HepG2 (cell line): ENCODE data around the gene MARF1. TPM values are rescaled to one million over a fixed set of nuclear protein-coding genes. Genes with fewer than 3 reads are reported as not detected.
A peak's percentile ranks its signal among the peaks of the same experiment; 100 is the strongest.

Source experiments
- ESRRA ChIP-seq: sonication (generic); formaldehyde crosslinking; IDR thresholded peaks from 2 replicates; pipeline ENCODE4 v1.5.1; 2020; ENCODE audit warnings: mild to moderate bottlenecking, low read depth, missing genetic modification reagents
- HNF4A ChIP-seq: sonication (generic); formaldehyde crosslinking; IDR thresholded peaks from 2 replicates; pipeline ENCODE4 v1.4.0; 2020; ENCODE audit warnings: missing genetic modification reagents
- HNRNPK ChIP-seq: fragments of 200-400 bp; formaldehyde crosslinking; IDR thresholded peaks from 2 replicates; pipeline ENCODE4 v1.6.1; 2018; ENCODE audit warnings: low read length, low read depth, moderate library complexity, mild to moderate bottlenecking; ENCODE audit not compliant: poor library complexity, severe bottlenecking
- IRX3 ChIP-seq: sonication (generic); formaldehyde crosslinking; IDR thresholded peaks from 2 replicates; pipeline ENCODE4 v1.8.1; 2023; ENCODE audit warnings: mild to moderate bottlenecking, low read depth, missing genetic modification reagents, borderline replicate concordance
- PAWR ChIP-seq: sonication (generic); formaldehyde crosslinking; IDR thresholded peaks from 2 replicates; pipeline ENCODE4 v1.4.0; 2020; ENCODE audit warnings: missing genetic modification reagents, mild to moderate bottlenecking, borderline replicate concordance
- RBAK ChIP-seq: sonication (generic); formaldehyde crosslinking; IDR thresholded peaks from 2 replicates; pipeline ENCODE4 v1.5.1; 2020; ENCODE audit warnings: mild to moderate bottlenecking, missing genetic modification reagents
- TBL1XR1 ChIP-seq: fragments of 150-350 bp; IDR thresholded peaks from 2 replicates; pipeline ENCODE4 v1.6.1; 2014; ENCODE audit warnings: borderline replicate concordance, low read length; ENCODE audit not compliant: partially characterized antibody
- ZNF431 ChIP-seq: sonication (generic); formaldehyde crosslinking; IDR thresholded peaks from 2 replicates; pipeline ENCODE4 v1.9.0; 2022; ENCODE audit warnings: missing genetic modification reagents, low read depth, mild to moderate bottlenecking, borderline replicate concordance
- ZSCAN20 ChIP-seq: sonication (generic); formaldehyde crosslinking; IDR thresholded peaks from 2 replicates; pipeline ENCODE4 v1.4.0; 2020; ENCODE audit warnings: missing genetic modification reagents, mild to moderate bottlenecking, borderline replicate concordance
- polyA plus RNA-seq, 8 experiments: library from polyadenylated mRNA; depleted of rRNA in 3 of 8; stranded (reverse) in 7 of 8; unstranded in 1 of 8; fragments of >200 nt; fragmentation: Illumina TruSeq in 4 of 8; extraction: Trizol in 4 of 8; gene quantifications; 2 replicates each; pipeline versions ENCODE4 v1.2.1 to v1.2.3, GENCODE V29; 2011 to 2016; ENCODE audit warnings: low read depth in 4 of 8, missing spikeins in 1 of 8, mixed read lengths in 1 of 8; ENCODE audit not compliant: insufficient read depth in 1 of 8
- total RNA-seq, 5 experiments: library from RNA; depleted of rRNA; stranded (reverse); fragments of >200 nt; fragmentation: Illumina TruSeq; extraction: Trizol; gene quantifications; 2 replicates each; pipeline ENCODE4 v1.2.3, GENCODE V29; 2016; ENCODE audit warnings: low read depth in 1 of 5
- TF ChIP-seq, protein P1 (sequence below): sonication (generic); formaldehyde crosslinking; IDR thresholded peaks from 2 replicates; pipeline ENCODE4 v1.4.0; 2020; ENCODE audit warnings: missing genetic modification reagents, borderline replicate concordance
- TF ChIP-seq, protein P2 (sequence below): sonication (generic); formaldehyde crosslinking; conservative IDR thresholded peaks from 2 replicates; pipeline ENCODE4 v1.8.0; 2022; ENCODE audit warnings: mild to moderate bottlenecking, moderate library complexity, missing genetic modification reagents
- TF ChIP-seq, protein P3 (sequence below): sonication (generic); formaldehyde crosslinking; IDR thresholded peaks from 2 replicates; pipeline ENCODE4 v1.4.0; 2020; ENCODE audit warnings: missing genetic modification reagents
- TF ChIP-seq, protein P4 (sequence below): sonication (generic); formaldehyde crosslinking; IDR thresholded peaks from 2 replicates; pipeline ENCODE4 v1.8.0; 2022; ENCODE audit warnings: mild to moderate bottlenecking, missing genetic modification reagents, moderate library complexity

MARF1 gene
- total and polyA plus RNA-seq, 2 of the 13 experiments (the other 11 are each of a cell fraction or from before 2014, with no cell fraction given): 8.7 to 20.7 TPM

DNA sequence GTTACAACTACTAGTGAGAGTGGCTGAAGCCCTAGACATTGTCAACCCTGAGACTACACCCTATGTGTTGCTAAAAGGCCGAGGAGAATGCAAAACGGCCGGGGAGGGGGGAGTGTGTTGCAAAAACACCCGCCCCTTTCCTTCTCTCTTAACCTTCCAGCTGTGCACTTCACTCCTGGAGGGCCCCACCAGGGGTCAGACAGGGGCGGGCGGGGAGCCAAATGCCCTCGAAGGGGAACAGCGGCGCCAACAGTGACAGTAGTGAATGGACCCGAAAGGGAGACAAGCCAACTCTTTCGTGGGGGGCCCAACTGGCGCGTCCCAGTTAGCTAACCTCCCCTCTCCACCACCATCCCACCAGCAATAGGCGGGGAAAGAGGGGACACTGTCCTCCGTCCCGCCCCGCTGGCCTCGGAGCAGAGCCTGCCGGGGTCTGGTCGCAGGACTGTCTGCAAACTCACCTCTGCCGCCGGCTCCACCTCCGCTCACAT lies 352 bp downstream of the MARF1 start (continued):
- TF ChIP-seq, protein P1, sequence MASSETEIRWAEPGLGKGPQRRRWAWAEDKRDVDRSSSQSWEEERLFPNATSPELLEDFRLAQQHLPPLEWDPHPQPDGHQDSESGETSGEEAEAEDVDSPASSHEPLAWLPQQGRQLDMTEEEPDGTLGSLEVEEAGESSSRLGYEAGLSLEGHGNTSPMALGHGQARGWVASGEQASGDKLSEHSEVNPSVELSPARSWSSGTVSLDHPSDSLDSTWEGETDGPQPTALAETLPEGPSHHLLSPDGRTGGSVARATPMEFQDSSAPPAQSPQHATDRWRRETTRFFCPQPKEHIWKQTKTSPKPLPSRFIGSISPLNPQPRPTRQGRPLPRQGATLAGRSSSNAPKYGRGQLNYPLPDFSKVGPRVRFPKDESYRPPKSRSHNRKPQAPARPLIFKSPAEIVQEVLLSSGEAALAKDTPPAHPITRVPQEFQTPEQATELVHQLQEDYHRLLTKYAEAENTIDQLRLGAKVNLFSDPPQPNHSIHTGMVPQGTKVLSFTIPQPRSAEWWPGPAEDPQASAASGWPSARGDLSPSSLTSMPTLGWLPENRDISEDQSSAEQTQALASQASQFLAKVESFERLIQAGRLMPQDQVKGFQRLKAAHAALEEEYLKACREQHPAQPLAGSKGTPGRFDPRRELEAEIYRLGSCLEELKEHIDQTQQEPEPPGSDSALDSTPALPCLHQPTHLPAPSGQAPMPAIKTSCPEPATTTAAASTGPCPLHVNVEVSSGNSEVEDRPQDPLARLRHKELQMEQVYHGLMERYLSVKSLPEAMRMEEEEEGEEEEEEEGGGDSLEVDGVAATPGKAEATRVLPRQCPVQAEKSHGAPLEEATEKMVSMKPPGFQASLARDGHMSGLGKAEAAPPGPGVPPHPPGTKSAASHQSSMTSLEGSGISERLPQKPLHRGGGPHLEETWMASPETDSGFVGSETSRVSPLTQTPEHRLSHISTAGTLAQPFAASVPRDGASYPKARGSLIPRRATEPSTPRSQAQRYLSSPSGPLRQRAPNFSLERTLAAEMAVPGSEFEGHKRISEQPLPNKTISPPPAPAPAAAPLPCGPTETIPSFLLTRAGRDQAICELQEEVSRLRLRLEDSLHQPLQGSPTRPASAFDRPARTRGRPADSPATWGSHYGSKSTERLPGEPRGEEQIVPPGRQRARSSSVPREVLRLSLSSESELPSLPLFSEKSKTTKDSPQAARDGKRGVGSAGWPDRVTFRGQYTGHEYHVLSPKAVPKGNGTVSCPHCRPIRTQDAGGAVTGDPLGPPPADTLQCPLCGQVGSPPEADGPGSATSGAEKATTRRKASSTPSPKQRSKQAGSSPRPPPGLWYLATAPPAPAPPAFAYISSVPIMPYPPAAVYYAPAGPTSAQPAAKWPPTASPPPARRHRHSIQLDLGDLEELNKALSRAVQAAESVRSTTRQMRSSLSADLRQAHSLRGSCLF (CRISPR knock-in tag): no peak
- TF ChIP-seq, protein P2, sequence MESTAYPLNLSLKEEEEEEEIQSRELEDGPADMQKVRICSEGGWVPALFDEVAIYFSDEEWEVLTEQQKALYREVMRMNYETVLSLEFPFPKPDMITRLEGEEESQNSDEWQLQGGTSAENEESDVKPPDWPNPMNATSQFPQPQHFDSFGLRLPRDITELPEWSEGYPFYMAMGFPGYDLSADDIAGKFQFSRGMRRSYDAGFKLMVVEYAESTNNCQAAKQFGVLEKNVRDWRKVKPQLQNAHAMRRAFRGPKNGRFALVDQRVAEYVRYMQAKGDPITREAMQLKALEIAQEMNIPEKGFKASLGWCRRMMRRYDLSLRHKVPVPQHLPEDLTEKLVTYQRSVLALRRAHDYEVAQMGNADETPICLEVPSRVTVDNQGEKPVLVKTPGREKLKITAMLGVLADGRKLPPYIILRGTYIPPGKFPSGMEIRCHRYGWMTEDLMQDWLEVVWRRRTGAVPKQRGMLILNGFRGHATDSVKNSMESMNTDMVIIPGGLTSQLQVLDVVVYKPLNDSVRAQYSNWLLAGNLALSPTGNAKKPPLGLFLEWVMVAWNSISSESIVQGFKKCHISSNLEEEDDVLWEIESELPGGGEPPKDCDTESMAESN (CRISPR knock-in tag): peak; percentile 84
- no peak for TF ChIP-seq IRX3
- TF ChIP-seq RBAK (CRISPR knock-in tag): peak; percentile 39; the same call in 1 of the 2 replicates
- TF ChIP-seq, protein P3, sequence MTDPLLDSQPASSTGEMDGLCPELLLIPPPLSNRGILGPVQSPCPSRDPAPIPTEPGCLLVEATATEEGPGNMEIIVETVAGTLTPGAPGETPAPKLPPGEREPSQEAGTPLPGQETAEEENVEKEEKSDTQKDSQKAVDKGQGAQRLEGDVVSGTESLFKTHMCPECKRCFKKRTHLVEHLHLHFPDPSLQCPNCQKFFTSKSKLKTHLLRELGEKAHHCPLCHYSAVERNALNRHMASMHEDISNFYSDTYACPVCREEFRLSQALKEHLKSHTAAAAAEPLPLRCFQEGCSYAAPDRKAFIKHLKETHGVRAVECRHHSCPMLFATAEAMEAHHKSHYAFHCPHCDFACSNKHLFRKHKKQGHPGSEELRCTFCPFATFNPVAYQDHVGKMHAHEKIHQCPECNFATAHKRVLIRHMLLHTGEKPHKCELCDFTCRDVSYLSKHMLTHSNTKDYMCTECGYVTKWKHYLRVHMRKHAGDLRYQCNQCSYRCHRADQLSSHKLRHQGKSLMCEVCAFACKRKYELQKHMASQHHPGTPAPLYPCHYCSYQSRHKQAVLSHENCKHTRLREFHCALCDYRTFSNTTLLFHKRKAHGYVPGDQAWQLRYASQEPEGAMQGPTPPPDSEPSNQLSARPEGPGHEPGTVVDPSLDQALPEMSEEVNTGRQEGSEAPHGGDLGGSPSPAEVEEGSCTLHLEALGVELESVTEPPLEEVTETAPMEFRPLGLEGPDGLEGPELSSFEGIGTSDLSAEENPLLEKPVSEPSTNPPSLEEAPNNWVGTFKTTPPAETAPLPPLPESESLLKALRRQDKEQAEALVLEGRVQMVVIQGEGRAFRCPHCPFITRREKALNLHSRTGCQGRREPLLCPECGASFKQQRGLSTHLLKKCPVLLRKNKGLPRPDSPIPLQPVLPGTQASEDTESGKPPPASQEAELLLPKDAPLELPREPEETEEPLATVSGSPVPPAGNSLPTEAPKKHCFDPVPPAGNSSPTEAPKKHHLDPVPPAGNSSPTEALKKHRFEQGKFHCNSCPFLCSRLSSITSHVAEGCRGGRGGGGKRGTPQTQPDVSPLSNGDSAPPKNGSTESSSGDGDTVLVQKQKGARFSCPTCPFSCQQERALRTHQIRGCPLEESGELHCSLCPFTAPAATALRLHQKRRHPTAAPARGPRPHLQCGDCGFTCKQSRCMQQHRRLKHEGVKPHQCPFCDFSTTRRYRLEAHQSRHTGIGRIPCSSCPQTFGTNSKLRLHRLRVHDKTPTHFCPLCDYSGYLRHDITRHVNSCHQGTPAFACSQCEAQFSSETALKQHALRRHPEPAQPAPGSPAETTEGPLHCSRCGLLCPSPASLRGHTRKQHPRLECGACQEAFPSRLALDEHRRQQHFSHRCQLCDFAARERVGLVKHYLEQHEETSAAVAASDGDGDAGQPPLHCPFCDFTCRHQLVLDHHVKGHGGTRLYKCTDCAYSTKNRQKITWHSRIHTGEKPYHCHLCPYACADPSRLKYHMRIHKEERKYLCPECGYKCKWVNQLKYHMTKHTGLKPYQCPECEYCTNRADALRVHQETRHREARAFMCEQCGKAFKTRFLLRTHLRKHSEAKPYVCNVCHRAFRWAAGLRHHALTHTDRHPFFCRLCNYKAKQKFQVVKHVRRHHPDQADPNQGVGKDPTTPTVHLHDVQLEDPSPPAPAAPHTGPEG (CRISPR knock-in tag): 0 out of 2 replicates have a peak, but pooled peaks have one; percentile 9
- TF ChIP-seq ZSCAN20 (CRISPR knock-in tag): peak; percentile 63; the same call in 1 of the 2 replicates
- TF ChIP-seq, protein P4, sequence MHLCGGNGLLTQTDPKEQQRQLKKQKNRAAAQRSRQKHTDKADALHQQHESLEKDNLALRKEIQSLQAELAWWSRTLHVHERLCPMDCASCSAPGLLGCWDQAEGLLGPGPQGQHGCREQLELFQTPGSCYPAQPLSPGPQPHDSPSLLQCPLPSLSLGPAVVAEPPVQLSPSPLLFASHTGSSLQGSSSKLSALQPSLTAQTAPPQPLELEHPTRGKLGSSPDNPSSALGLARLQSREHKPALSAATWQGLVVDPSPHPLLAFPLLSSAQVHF (CRISPR knock-in tag): peak; percentile 34; the same call in 1 of the 2 replicates
- TF ChIP-seq TBL1XR1: peak; percentile 54
- TF ChIP-seq HNRNPK: no peak
- TF ChIP-seq ESRRA: peak; percentile 42; the same call in 1 of the 2 replicates
- 0 out of 2 replicates have a peak, but pooled peaks have one; percentile 18 for TF ChIP-seq PAWR (CRISPR knock-in tag)
- peak; percentile 78; the same call in 1 of the 2 replicates for TF ChIP-seq ZNF431 (CRISPR knock-in tag)
- TF ChIP-seq HNF4A (CRISPR knock-in tag): peak; percentile 71
